Measurements from ENCODE around the gene APBB1IP.

GRCh38 chr10:26435852-26436251 lies 2.3 kb upstream of the APBB1IP start:
- no peak for TF ChIP-seq FOXM1 (IDR thresholded peaks at IDR 0.05; ENCODE audit: borderline replicate concordance, low read depth)
- no peak for TF ChIP-seq RAD21 (IDR thresholded peaks at IDR 0.05; ENCODE audit: low read depth)
- TF ChIP-seq YY1 (IDR thresholded peaks at IDR 0.05; ENCODE audit: low read depth) = no peak
- TF ChIP-seq TAF1 (IDR thresholded peaks at IDR 0.05; ENCODE audit: low read depth) = no peak
- TF ChIP-seq MAX (IDR thresholded peaks at IDR 0.05) = no peak
- TF ChIP-seq EGR1 (IDR thresholded peaks at IDR 0.05) = no peak
